ENCODE results near the gene MFSD11.
"Not testable (repeated sequence)": the region's sequence is repeated elsewhere in the genome, so short reads cannot be mapped to it uniquely, and the experiment has no call there.

MFSD11 gene

GRCh38 chr17:76787866-76788265, 49.9 kb downstream of the MFSD11 start:
- not testable (repeated sequence) for H3K27me3 ChIP-seq (ENCODE audit: control insufficient read depth, insufficient read depth, low read length); H3K27ac ChIP-seq (ENCODE audit: low read depth, low read length); H3K4me1 ChIP-seq (ENCODE audit: control insufficient read depth, insufficient read depth, low read length); H3K4me3 ChIP-seq (ENCODE audit: low read length); H3K9ac ChIP-seq (ENCODE audit: low read length); H3K36me3 ChIP-seq (ENCODE audit: control insufficient read depth, insufficient read depth, low read length)

- Histone ChIP-seq H3K4me3 (ENCODE audit: low read length) (no peak overlapping the region), H3K27ac (ENCODE audit: low read depth, low read length) (no peak overlapping the region), H3K27me3 (ENCODE audit: control insufficient read depth, insufficient read depth, low read length) (no peaks in the 10 kb centered on the region), H3K4me1 (ENCODE audit: control insufficient read depth, insufficient read depth, low read length) (no peaks in the 10 kb centered on the region), H3K9ac (ENCODE audit: low read length) (no peak overlapping the region), H3K36me3 (ENCODE audit: control insufficient read depth, insufficient read depth, low read length) (peaks cover 3% of the 10 kb centered on the region)
Measured at GRCh38 chr17:76789235-76789788, 51.4 kb downstream of the MFSD11 start.

- Histone ChIP-seq H3K27ac (ENCODE audit: low read depth, low read length) (no peak overlapping the region), H3K9ac (ENCODE audit: low read length) (no peak overlapping the region)
Measured at GRCh38 chr17:76791053-76791980, 53.4 kb downstream of the MFSD11 start.

GRCh38 chr17:76792348-76792747, 54.4 kb downstream of the MFSD11 start:
- Histone ChIP-seq H3K9ac (ENCODE audit: low read length) (no peak overlapping the region), H3K27me3 (ENCODE audit: control insufficient read depth, insufficient read depth, low read length) (no peaks in the 10 kb centered on the region), H3K4me1 (ENCODE audit: control insufficient read depth, insufficient read depth, low read length) (no peaks in the 10 kb centered on the region), H3K4me3 (ENCODE audit: low read length) (no peak overlapping the region), H3K27ac (ENCODE audit: low read depth, low read length) (no peak overlapping the region), H3K36me3 (ENCODE audit: control insufficient read depth, insufficient read depth, low read length) (peaks cover 3% of the 10 kb centered on the region)

More at GRCh38 chr17:76791053-76791980, 53.4 kb downstream of the MFSD11 start:
- Histone ChIP-seq H3K36me3 (ENCODE audit: control insufficient read depth, insufficient read depth, low read length) (peaks cover 3% of the 10 kb centered on the region), H3K4me3 (ENCODE audit: low read length) (no peak overlapping the region), H3K4me1 (ENCODE audit: control insufficient read depth, insufficient read depth, low read length) (no peaks in the 10 kb centered on the region), H3K27me3 (ENCODE audit: control insufficient read depth, insufficient read depth, low read length) (no peaks in the 10 kb centered on the region)

- H3K27ac ChIP-seq (ENCODE audit: low read depth, low read length): no peak overlapping the region
- H3K9ac ChIP-seq (ENCODE audit: low read length): no peak overlapping the region
- H3K4me1 ChIP-seq (ENCODE audit: control insufficient read depth, insufficient read depth, low read length): no peaks in the 10 kb centered on the region
- no peaks in the 10 kb centered on the region for H3K27me3 ChIP-seq (ENCODE audit: control insufficient read depth, insufficient read depth, low read length)
- peaks cover 3% of the 10 kb centered on the region for H3K36me3 ChIP-seq (ENCODE audit: control insufficient read depth, insufficient read depth, low read length)
- H3K4me3 ChIP-seq (ENCODE audit: low read length): no peak overlapping the region
Measured at GRCh38 chr17:76793775-76794174, 55.9 kb downstream of the MFSD11 start.

GRCh38 chr17:76796081-76796480, 58.2 kb downstream of the MFSD11 start:
- Histone ChIP-seq H3K36me3 (ENCODE audit: control insufficient read depth, insufficient read depth, low read length) (no peaks in the 10 kb centered on the region), H3K4me1 (ENCODE audit: control insufficient read depth, insufficient read depth, low read length) (no peaks in the 10 kb centered on the region), H3K27me3 (ENCODE audit: control insufficient read depth, insufficient read depth, low read length) (no peaks in the 10 kb centered on the region), H3K27ac (ENCODE audit: low read depth, low read length) (no peak overlapping the region), H3K9ac (ENCODE audit: low read length) (no peak overlapping the region), H3K4me3 (ENCODE audit: low read length) (no peak overlapping the region)

GRCh38 chr17:76797241-76797840, 59.4 kb downstream of the MFSD11 start:
- no peaks in the 10 kb centered on the region for H3K4me1 ChIP-seq (ENCODE audit: control insufficient read depth, insufficient read depth, low read length)
- no peak overlapping the region for H3K9ac ChIP-seq (ENCODE audit: low read length)
- no peak overlapping the region for H3K4me3 ChIP-seq (ENCODE audit: low read length)
- H3K27me3 ChIP-seq (ENCODE audit: control insufficient read depth, insufficient read depth, low read length): no peaks in the 10 kb centered on the region
- no peaks in the 10 kb centered on the region for H3K36me3 ChIP-seq (ENCODE audit: control insufficient read depth, insufficient read depth, low read length)
- no peak overlapping the region for H3K27ac ChIP-seq (ENCODE audit: low read depth, low read length)

GRCh38 chr17:76801706-76802105, 63.8 kb downstream of the MFSD11 start:
- no peak overlapping the region for H3K4me3 ChIP-seq (ENCODE audit: low read length)
- H3K36me3 ChIP-seq (ENCODE audit: control insufficient read depth, insufficient read depth, low read length): no peaks in the 10 kb centered on the region
- H3K27ac ChIP-seq (ENCODE audit: low read depth, low read length): no peak overlapping the region
- H3K4me1 ChIP-seq (ENCODE audit: control insufficient read depth, insufficient read depth, low read length): no peaks in the 10 kb centered on the region
- H3K9ac ChIP-seq (ENCODE audit: low read length): no peak overlapping the region
- H3K27me3 ChIP-seq (ENCODE audit: control insufficient read depth, insufficient read depth, low read length): no peaks in the 10 kb centered on the region

- Histone ChIP-seq H3K4me1 (ENCODE audit: control insufficient read depth, insufficient read depth, low read length) (no peaks in the 10 kb centered on the region), H3K9ac (ENCODE audit: low read length) (no peak overlapping the region), H3K27ac (ENCODE audit: low read depth, low read length) (no peak overlapping the region), H3K4me3 (ENCODE audit: low read length) (no peak overlapping the region), H3K27me3 (ENCODE audit: control insufficient read depth, insufficient read depth, low read length) (no peaks in the 10 kb centered on the region), H3K36me3 (ENCODE audit: control insufficient read depth, insufficient read depth, low read length) (no peaks in the 10 kb centered on the region)
Measured at GRCh38 chr17:76805319-76805718, 67.4 kb downstream of the MFSD11 start.

- not testable (repeated sequence) for H3K27ac ChIP-seq (ENCODE audit: low read depth, low read length); H3K4me3 ChIP-seq (ENCODE audit: low read length); H3K27me3 ChIP-seq (ENCODE audit: control insufficient read depth, insufficient read depth, low read length); H3K9ac ChIP-seq (ENCODE audit: low read length); H3K4me1 ChIP-seq (ENCODE audit: control insufficient read depth, insufficient read depth, low read length); H3K36me3 ChIP-seq (ENCODE audit: control insufficient read depth, insufficient read depth, low read length)
Measured at GRCh38 chr17:76806151-76806550, 68.2 kb downstream of the MFSD11 start.

- not testable (repeated sequence) for H3K4me1 ChIP-seq (ENCODE audit: control insufficient read depth, insufficient read depth, low read length); H3K27me3 ChIP-seq (ENCODE audit: control insufficient read depth, insufficient read depth, low read length); H3K36me3 ChIP-seq (ENCODE audit: control insufficient read depth, insufficient read depth, low read length); H3K9ac ChIP-seq (ENCODE audit: low read length); H3K4me3 ChIP-seq (ENCODE audit: low read length); H3K27ac ChIP-seq (ENCODE audit: low read depth, low read length)
Measured at GRCh38 chr17:76806767-76807166, 68.8 kb downstream of the MFSD11 start.

- no peak overlapping the region for H3K9ac ChIP-seq (ENCODE audit: low read length)
- H3K4me3 ChIP-seq (ENCODE audit: low read length): no peak overlapping the region
- no peaks in the 10 kb centered on the region for H3K27me3 ChIP-seq (ENCODE audit: control insufficient read depth, insufficient read depth, low read length)
- H3K4me1 ChIP-seq (ENCODE audit: control insufficient read depth, insufficient read depth, low read length): no peaks in the 10 kb centered on the region
- no peaks in the 10 kb centered on the region for H3K36me3 ChIP-seq (ENCODE audit: control insufficient read depth, insufficient read depth, low read length)
- no peak overlapping the region for H3K27ac ChIP-seq (ENCODE audit: low read depth, low read length)
Measured at GRCh38 chr17:76808326-76808725, 70.4 kb downstream of the MFSD11 start.
